Measurements from ENCODE around the gene ACMSD. TPM values are rescaled to one million over a fixed set of nuclear protein-coding genes. Genes with fewer than 3 reads are reported as not detected.

ACMSD gene
- total RNA-seq, 3 donors from 2014 or later (not counting 1 experiment from before 2014, with no cell fraction given) = not detected

GRCh38 chr2:134932864-134933526 is 94.6 kb downstream of the ACMSD start:
- no peak for DNase-seq
- Mint-ChIP-seq H3K27ac (peak overlapping the region; percentile 5 to 64), H3K36me3 (no peaks in the 10 kb centered on the region), H3K9me3 (no peaks in the 10 kb centered on the region), H3K27me3 (ENCODE audit: low read depth in 2 of 2) (no peaks in the 10 kb centered on the region), H3K4me3 (no peak overlapping the region), H3K4me1 (peaks cover 60 to 65% of the 10 kb centered on the region in 2 donors)
- Histone ChIP-seq H3K27me3 (ENCODE audit: control insufficient read depth, insufficient read depth, low read length) (no peaks in the 10 kb centered on the region), H3K27ac (ENCODE audit: low read length) (no peak overlapping the region), H3K9me3 (ENCODE audit: control insufficient read depth, insufficient read depth, low read length) (no peaks in the 10 kb centered on the region), H3K4me3 (ENCODE audit: low read length) (no peak overlapping the region), H3K4me1 (ENCODE audit: control insufficient read depth, insufficient read depth, low read length) (peaks cover 9% of the 10 kb centered on the region), H3K36me3 (ENCODE audit: control insufficient read depth, insufficient read depth, low read length) (peaks cover 10% of the 10 kb centered on the region)
- 94% methylated on average over 3 of the region's 3 CpGs for WGBS (ENCODE audit: insufficient coverage)
- intact Hi-C loops (cut with micrococcal nuclease) = no loop called here
- TF ChIP-seq CTCF (IDR thresholded peaks at IDR 0.05) = no peak
- no peak for ATAC-seq

GRCh38 chr2:134933732-134934131 is 95.3 kb downstream of the ACMSD start:
- Histone ChIP-seq H3K9me3 (ENCODE audit: control insufficient read depth, insufficient read depth, low read length) (no peaks in the 10 kb centered on the region), H3K27ac (ENCODE audit: low read length) (no peak overlapping the region), H3K36me3 (ENCODE audit: control insufficient read depth, insufficient read depth, low read length) (peaks cover 17% of the 10 kb centered on the region), H3K27me3 (ENCODE audit: control insufficient read depth, insufficient read depth, low read length) (no peaks in the 10 kb centered on the region), H3K4me1 (ENCODE audit: control insufficient read depth, insufficient read depth, low read length) (peaks cover 9% of the 10 kb centered on the region), H3K4me3 (ENCODE audit: low read length) (no peak overlapping the region)
- no peak for TF ChIP-seq CTCF (IDR thresholded peaks at IDR 0.05)
- intact Hi-C loops (cut with micrococcal nuclease) = no loop called here
- no peaks in the 10 kb centered on the region for H3K36me3 Mint-ChIP-seq
- H3K27ac Mint-ChIP-seq = peak overlapping the region; percentile 33 to 64
- peaks cover 55 to 65% of the 10 kb centered on the region in 2 donors for H3K4me1 Mint-ChIP-seq
- ATAC-seq (no peak), DNase-seq (no peak)
- no peak overlapping the region for H3K4me3 Mint-ChIP-seq
- WGBS (ENCODE audit: insufficient coverage) = no CpG with 5 or more reads among the region's 1 CpG
- no peaks in the 10 kb centered on the region for H3K9me3 Mint-ChIP-seq
- H3K27me3 Mint-ChIP-seq (ENCODE audit: low read depth in 2 of 2) = no peaks in the 10 kb centered on the region

GRCh38 chr2:134934150-134934549 is 95.7 kb downstream of the ACMSD start:
- Histone ChIP-seq H3K4me1 (ENCODE audit: control insufficient read depth, insufficient read depth, low read length) (peaks cover 9% of the 10 kb centered on the region), H3K9me3 (ENCODE audit: control insufficient read depth, insufficient read depth, low read length) (no peaks in the 10 kb centered on the region), H3K36me3 (ENCODE audit: control insufficient read depth, insufficient read depth, low read length) (peaks cover 21% of the 10 kb centered on the region), H3K27ac (ENCODE audit: low read length) (no peak overlapping the region), H3K4me3 (ENCODE audit: low read length) (no peak overlapping the region), H3K27me3 (ENCODE audit: control insufficient read depth, insufficient read depth, low read length) (no peaks in the 10 kb centered on the region)
- DNase-seq = no peak
- no peak for TF ChIP-seq CTCF (IDR thresholded peaks at IDR 0.05)
- WGBS (ENCODE audit: insufficient coverage) = 88% methylated on average over 1 of the region's 2 CpGs
- H3K27me3 Mint-ChIP-seq (ENCODE audit: low read depth in 2 of 2) = no peaks in the 10 kb centered on the region
- H3K36me3 Mint-ChIP-seq = no peaks in the 10 kb centered on the region
- peaks cover 53 to 63% of the 10 kb centered on the region in 2 donors for H3K4me1 Mint-ChIP-seq
- H3K4me3 Mint-ChIP-seq = no peak overlapping the region
- peak overlapping the region; percentile 31 to 33 for H3K27ac Mint-ChIP-seq
- no peaks in the 10 kb centered on the region for H3K9me3 Mint-ChIP-seq
- intact Hi-C loops (cut with micrococcal nuclease) = no loop called here
- no peak for ATAC-seq

GRCh38 chr2:134934641-134935040 is 96.2 kb downstream of the ACMSD start:
- Mint-ChIP-seq H3K9me3 (no peaks in the 10 kb centered on the region), H3K36me3 (no peaks in the 10 kb centered on the region), H3K4me1 (peaks cover 48 to 59% of the 10 kb centered on the region in 2 donors), H3K27ac (peak overlapping the region; percentile 31 to 33), H3K4me3 (no peak overlapping the region), H3K27me3 (ENCODE audit: low read depth in 2 of 2) (no peaks in the 10 kb centered on the region)
- no peak overlapping the region for H3K4me3 ChIP-seq (ENCODE audit: low read length)
- H3K4me1 ChIP-seq (ENCODE audit: control insufficient read depth, insufficient read depth, low read length) = peaks cover 9% of the 10 kb centered on the region
- H3K27me3 ChIP-seq (ENCODE audit: control insufficient read depth, insufficient read depth, low read length) = no peaks in the 10 kb centered on the region
- no peaks in the 10 kb centered on the region for H3K9me3 ChIP-seq (ENCODE audit: control insufficient read depth, insufficient read depth, low read length)
- no peak for TF ChIP-seq CTCF (IDR thresholded peaks at IDR 0.05)
- no peak for ATAC-seq
- 9% methylated on average over 1 of the region's 1 CpG for WGBS (ENCODE audit: insufficient coverage)
- no peak for DNase-seq
- no peak overlapping the region for H3K27ac ChIP-seq (ENCODE audit: low read length)
- intact Hi-C loops (cut with micrococcal nuclease) = no loop called here
- H3K36me3 ChIP-seq (ENCODE audit: control insufficient read depth, insufficient read depth, low read length) = peaks cover 24% of the 10 kb centered on the region
